ENCODE data around the gene ADRA2B. TPM values are rescaled to one million over a fixed set of nuclear protein-coding genes. Genes with fewer than 3 reads are reported as not detected.

The ADRA2B gene
- total RNA-seq, 2 donors from 2014 or later: 0.47 to 1.4 TPM

DNA sequence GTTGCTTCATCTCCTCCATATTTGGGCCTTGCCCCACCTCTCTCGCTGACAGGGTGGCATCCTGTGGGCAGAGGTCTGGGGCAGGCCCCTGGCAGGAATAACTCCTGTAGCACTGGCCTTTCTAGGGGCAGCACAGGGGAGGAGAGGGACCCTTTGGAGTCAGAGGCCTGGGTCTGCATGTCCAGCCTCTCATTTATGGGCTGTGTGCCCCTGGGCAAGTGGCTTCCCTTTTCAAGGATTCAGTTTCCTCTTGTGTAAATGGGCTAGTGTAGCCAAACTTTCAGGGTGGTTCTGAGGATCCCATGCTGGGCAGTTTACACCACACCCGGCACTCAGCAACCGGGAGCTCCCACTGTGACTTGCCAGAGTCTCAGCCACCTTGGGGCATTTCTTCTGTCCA lies 23.4 kb downstream of the ADRA2B start:
- Histone ChIP-seq H3K36me3 (no peaks in the 10 kb centered on the region), H3K4me3 (no peak overlapping the region), H3K27ac (no peak overlapping the region), H3K4me1 (peaks cover 0 to 32% of the 10 kb centered on the region in 2 donors), H3K27me3 (no peaks in the 10 kb centered on the region), H3K9me3 (no peaks in the 10 kb centered on the region)
- peak; percentile 55 for DNase-seq (ENCODE audit: low spot score)
- TF ChIP-seq, protein P1, sequence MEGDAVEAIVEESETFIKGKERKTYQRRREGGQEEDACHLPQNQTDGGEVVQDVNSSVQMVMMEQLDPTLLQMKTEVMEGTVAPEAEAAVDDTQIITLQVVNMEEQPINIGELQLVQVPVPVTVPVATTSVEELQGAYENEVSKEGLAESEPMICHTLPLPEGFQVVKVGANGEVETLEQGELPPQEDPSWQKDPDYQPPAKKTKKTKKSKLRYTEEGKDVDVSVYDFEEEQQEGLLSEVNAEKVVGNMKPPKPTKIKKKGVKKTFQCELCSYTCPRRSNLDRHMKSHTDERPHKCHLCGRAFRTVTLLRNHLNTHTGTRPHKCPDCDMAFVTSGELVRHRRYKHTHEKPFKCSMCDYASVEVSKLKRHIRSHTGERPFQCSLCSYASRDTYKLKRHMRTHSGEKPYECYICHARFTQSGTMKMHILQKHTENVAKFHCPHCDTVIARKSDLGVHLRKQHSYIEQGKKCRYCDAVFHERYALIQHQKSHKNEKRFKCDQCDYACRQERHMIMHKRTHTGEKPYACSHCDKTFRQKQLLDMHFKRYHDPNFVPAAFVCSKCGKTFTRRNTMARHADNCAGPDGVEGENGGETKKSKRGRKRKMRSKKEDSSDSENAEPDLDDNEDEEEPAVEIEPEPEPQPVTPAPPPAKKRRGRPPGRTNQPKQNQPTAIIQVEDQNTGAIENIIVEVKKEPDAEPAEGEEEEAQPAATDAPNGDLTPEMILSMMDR (IDR thresholded peaks at IDR 0.05): no peak

DNA sequence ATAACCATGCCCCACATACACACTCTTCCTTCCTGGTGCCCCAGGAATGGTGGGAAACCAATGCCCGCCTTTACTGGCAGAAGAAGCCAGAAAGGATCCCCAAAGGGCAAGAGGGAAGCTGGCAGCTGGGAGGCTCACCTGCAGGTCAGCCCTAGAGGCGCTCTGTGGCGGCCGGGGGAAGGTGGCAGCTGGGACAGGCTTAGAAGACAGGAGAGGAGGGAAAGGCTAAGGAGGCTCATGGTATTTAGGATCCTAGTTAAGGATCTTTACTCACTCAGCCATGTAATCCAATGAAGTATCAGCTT lies 23.8 kb downstream of the ADRA2B start:
- Histone ChIP-seq H3K4me3 (no peak overlapping the region), H3K36me3 (no peaks in the 10 kb centered on the region), H3K27ac (no peak overlapping the region), H3K9me3 (no peaks in the 10 kb centered on the region), H3K27me3 (no peaks in the 10 kb centered on the region), H3K4me1 (peaks cover 0 to 30% of the 10 kb centered on the region in 2 donors)
- no peak for DNase-seq (ENCODE audit: low spot score)
- TF ChIP-seq, protein P1 (IDR thresholded peaks at IDR 0.05): no peak

DNA sequence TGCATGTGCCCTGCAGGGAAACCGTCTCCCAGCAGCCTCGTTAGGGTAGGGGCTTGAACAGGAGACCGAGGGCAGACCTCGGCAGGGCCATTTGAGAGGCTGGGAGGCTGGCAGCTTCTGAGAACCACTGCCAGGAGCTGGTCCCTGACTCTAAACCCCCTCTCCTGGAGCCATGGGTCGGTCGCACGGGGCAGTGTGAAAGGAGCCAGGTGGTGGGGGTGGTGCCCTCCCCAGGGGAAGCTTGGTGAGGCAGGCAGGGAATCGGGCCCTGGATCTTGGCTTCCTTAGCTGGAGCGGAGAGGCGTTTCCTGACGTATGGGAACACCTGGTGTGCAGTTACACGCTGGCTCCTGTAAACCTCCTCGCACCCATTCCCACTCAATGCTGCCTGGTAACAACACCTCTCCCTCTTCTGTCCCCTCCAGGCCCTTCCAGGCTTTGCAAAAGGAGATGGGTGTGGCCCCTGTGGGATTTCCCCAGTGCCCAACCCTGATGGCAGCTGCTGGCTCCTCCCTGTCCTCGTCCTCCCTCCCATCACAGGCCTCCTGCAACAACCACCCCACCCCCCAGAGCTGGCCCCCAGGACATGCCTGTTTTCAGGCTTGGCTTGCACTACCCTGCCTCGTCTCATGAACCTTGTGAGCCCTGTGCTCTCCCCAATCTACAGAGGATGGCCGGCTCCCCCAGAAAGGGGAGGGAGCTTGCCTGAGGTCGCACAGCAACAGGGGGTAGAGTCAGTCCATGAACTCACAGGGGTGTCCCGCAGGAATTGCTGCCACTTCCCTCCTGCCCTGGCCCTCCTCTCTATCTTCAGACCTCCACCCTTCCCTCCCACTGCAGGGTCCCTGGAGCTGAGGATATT lies 24.4 kb downstream of the ADRA2B start:
- Histone ChIP-seq H3K27me3 (no peaks in the 10 kb centered on the region), H3K4me3 (no peak overlapping the region), H3K9me3 (no peaks in the 10 kb centered on the region), H3K27ac (no peak overlapping the region), H3K4me1 (peaks cover 0 to 30% of the 10 kb centered on the region in 2 donors), H3K36me3 (no peaks in the 10 kb centered on the region)
- DNase-seq (ENCODE audit: low spot score): peak; percentile 51
- TF ChIP-seq, protein P1 (IDR thresholded peaks at IDR 0.05): no peak

DNA sequence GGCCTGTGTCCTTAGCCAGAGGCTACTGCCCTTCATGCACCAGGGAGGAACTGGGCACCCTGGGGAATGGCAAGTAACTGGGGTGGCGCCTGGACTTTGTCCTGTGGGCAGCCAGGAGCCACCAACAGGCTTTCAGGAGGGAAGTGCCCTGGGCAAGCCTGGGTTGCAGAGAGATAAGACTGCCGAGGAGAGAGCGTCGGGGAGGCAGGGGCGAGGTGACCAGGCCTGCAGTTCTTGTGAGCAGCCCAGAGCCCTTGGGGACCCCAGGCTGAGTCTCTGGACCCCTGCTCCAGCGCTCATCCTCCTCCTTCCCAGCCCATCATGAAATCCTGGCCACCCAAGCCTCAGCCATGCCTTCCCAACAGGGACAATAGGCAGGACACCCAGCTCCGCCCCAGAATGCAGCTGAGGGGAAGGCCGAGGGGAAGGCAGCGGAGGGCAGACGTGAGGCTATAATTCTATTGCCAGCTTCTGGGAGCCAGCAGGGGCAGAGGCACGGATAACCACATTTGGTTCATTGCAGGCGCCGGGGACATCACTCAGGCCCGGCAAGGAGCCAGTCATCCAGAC lies 25.1 kb downstream of the ADRA2B start:
- Histone ChIP-seq H3K9me3 (no peaks in the 10 kb centered on the region), H3K27ac (no peak overlapping the region), H3K27me3 (no peaks in the 10 kb centered on the region), H3K36me3 (no peaks in the 10 kb centered on the region), H3K4me1 (peaks cover 0 to 30% of the 10 kb centered on the region in 2 donors), H3K4me3 (no peak overlapping the region)
- DNase-seq (ENCODE audit: low spot score): peak; percentile 53
- TF ChIP-seq, protein P1 (IDR thresholded peaks at IDR 0.05): no peak

DNA sequence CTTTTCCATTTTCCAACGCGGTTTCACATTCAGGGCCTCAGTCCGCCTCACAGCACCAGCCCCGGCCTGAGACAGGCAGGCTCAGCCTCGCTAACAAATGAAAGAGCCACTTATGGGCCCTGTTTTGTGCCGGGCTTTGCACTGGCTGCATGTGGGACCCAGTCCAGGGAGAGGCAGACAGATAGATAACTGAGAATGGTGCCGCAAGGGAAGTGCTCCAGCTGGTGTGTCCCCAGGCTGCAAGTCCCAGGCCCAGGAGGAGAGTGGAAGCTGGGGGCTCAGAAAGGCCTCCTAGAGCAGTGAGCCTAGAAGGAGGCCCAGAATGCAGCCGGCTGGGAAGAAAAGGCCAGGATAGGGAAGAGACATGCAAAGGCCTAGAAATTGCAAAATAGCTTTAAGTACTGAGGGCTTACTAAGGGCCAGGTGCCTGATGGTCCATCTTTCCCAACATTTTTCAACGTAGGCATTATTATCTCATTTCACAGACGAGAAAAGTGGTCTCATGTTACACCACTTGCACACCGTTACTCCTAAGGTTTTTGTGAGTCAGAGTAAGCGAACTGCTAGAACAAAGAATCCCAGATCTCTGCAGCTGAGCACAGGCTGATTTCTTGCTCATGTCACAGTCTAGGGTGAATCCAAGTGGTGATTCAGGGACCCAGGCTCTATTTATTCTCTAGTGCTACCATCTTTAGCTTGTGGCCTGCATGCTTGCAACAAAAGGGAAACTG lies 26.0 kb downstream of the ADRA2B start:
- Histone ChIP-seq H3K27me3 (no peaks in the 10 kb centered on the region), H3K36me3 (no peaks in the 10 kb centered on the region), H3K4me3 (no peak overlapping the region), H3K9me3 (no peaks in the 10 kb centered on the region), H3K27ac (no peak overlapping the region), H3K4me1 (peaks cover 0 to 30% of the 10 kb centered on the region in 2 donors)
- TF ChIP-seq, protein P1 (IDR thresholded peaks at IDR 0.05): no peak
- DNase-seq (ENCODE audit: low spot score): peak; percentile 38
